ENCODE data around the gene GPC5. TPM values are rescaled to one million over a fixed set of nuclear protein-coding genes. Genes with fewer than 3 reads are reported as not detected.

The GPC5 gene
- total and polyA plus RNA-seq, 11 donors = 0.14 to 2.9 (median 0.84) TPM; not detected in 1

GRCh38 chr13:92415781-92416180 is 1017.4 kb downstream of the GPC5 start:
- ATAC-seq (no peak), DNase-seq (no peak)
- Histone ChIP-seq H3K27ac (no peak overlapping the region), H3K4me3 (no peak overlapping the region), H3K36me3 (no peaks in the 10 kb centered on the region), H3K4me1 (no peaks in the 10 kb centered on the region), H3K9me3 (no peaks in the 10 kb centered on the region), H3K27me3 (no peaks in the 10 kb centered on the region)
- TF ChIP-seq CTCF (IDR thresholded peaks at IDR 0.05) (no peak), POLR2A (IDR thresholded peaks at IDR 0.05) (no peak)
- intact Hi-C loops (cut with DNase I) = no loop called here

- no peak overlapping the region for H3K4me3 ChIP-seq
- ATAC-seq = no peak
- no peak for DNase-seq
- H3K27ac ChIP-seq = no peak overlapping the region
- H3K4me1 ChIP-seq = no peaks in the 10 kb centered on the region
- no peaks in the 10 kb centered on the region for H3K9me3 ChIP-seq
- no peak for TF ChIP-seq CTCF (IDR thresholded peaks at IDR 0.05)
- TF ChIP-seq POLR2A (IDR thresholded peaks at IDR 0.05) = no peak
- H3K27me3 ChIP-seq = no peaks in the 10 kb centered on the region
- 57 to 63% (median 60%) methylated on average over 5 of the region's 5 CpGs for WGBS, 4 donors
- intact Hi-C loops (cut with DNase I) = no loop called here
- H3K36me3 ChIP-seq = no peaks in the 10 kb centered on the region
Observed at GRCh38 chr13:92418818-92419412, 1020.5 kb downstream of the GPC5 start.

GRCh38 chr13:92429231-92429630 is 1030.8 kb downstream of the GPC5 start:
- ATAC-seq = no peak
- 75 to 85% (median 78%) methylated on average over 2 of the region's 2 CpGs for WGBS, 4 donors
- Histone ChIP-seq H3K4me1 (no peaks in the 10 kb centered on the region), H3K4me3 (no peak overlapping the region), H3K27ac (no peak overlapping the region), H3K27me3 (no peaks in the 10 kb centered on the region), H3K9me3 (peaks cover 0 to 10% (median 0%) of the 10 kb centered on the region in 12 donors), H3K36me3 (no peaks in the 10 kb centered on the region)
- DNase-seq = no peak
- intact Hi-C loops (cut with DNase I) = no loop called here
- TF ChIP-seq CTCF (IDR thresholded peaks at IDR 0.05) (no peak), POLR2A (IDR thresholded peaks at IDR 0.05) (no peak)

- no peaks in the 10 kb centered on the region for H3K36me3 ChIP-seq
- no peak for DNase-seq
- 50 to 68% (median 60%) methylated on average over 3 of the region's 3 CpGs for WGBS, 4 donors
- no peak overlapping the region for H3K27ac ChIP-seq
- intact Hi-C loops (cut with DNase I) = no loop called here
- ATAC-seq = no peak
- no peak overlapping the region for H3K4me3 ChIP-seq
- H3K9me3 ChIP-seq = peaks cover 0 to under 1% (median 0%) of the 10 kb centered on the region in 12 donors
- no peak for TF ChIP-seq POLR2A (IDR thresholded peaks at IDR 0.05)
- no peak for TF ChIP-seq CTCF (IDR thresholded peaks at IDR 0.05)
- H3K4me1 ChIP-seq = no peaks in the 10 kb centered on the region
- H3K27me3 ChIP-seq = no peaks in the 10 kb centered on the region
Observed at GRCh38 chr13:92433386-92433785, 1035.0 kb downstream of the GPC5 start.
